Muscle of leg (tissue), 16 donors: ENCODE results near the gene SDCCAG8. TPM values are rescaled to one million over a fixed set of nuclear protein-coding genes. Genes with fewer than 3 reads are reported as not detected.
"Not testable (repeated sequence)": the region's sequence is repeated elsewhere in the genome, so short reads cannot be mapped to it uniquely, and the experiment has no call there.

Source experiments
- DNase-seq: peaks from one replicate; pipeline ENCODE4 v3.0.0; 2013
- H3K27ac ChIP-seq: one replicate; pipeline ENCODE4 v1.5.1; 2013; ENCODE audit warnings: mild to moderate bottlenecking, low read length, control low read depth
- H3K27me3 ChIP-seq: one replicate; pipeline ENCODE4 v1.6.1; 2013; ENCODE audit warnings: low read length; ENCODE audit not compliant: control insufficient read depth, insufficient read depth
- H3K36me3 ChIP-seq: one replicate; pipeline ENCODE4 v1.6.1; 2013; ENCODE audit warnings: low read length; ENCODE audit not compliant: control insufficient read depth, insufficient read depth
- H3K4me1 ChIP-seq: one replicate; pipeline ENCODE4 v1.6.1; 2013; ENCODE audit warnings: low read length; ENCODE audit not compliant: control insufficient read depth, insufficient read depth
- H3K4me3 ChIP-seq: one replicate; pipeline ENCODE4 v1.5.1; 2013; ENCODE audit warnings: low read length, control low read depth
- H3K9me3 ChIP-seq: replicated peaks from 2 replicates; pipeline ENCODE4 v1.6.1; 2013; ENCODE audit warnings: low read depth, low read length; ENCODE audit not compliant: control insufficient read depth
- WGBS: methylation state at CpG from one replicate; pipeline ENCODE4 v1.1.5; 2013; ENCODE audit warnings: missing lambda C conversion rate; ENCODE audit not compliant: insufficient coverage; 5-methylcytosine and 5-hydroxymethylcytosine counted together
- long read RNA-seq, 11 donors: transcript quantifications; one replicate each; lab custom pipeline, GENCODE V29; 2026
- polyA plus RNA-seq, 8 donors: library from polyadenylated mRNA; unstranded; fragments of 120-200 nt; gene quantifications; one replicate each; pipeline versions ENCODE4 v1.2.1 to v1.2.3, GENCODE V29; 2013; ENCODE audit warnings: inconsistent platforms in 1 of 8, low replicate concordance in 1 of 8; ENCODE audit not compliant: insufficient read length in 8 of 8, insufficient read depth in 1 of 8
- total RNA-seq: library from RNA; stranded (reverse); fragments of 120-200 nt; gene quantifications from one replicate; pipeline ENCODE4 v1.2.4, GENCODE V29; 2013

The SDCCAG8 gene
- total RNA-seq, result 29.9 TPM
- polyA plus RNA-seq, result 10 to 100 TPM; 19.1 to 29.7 (median 22.5) TPM
- long read RNA-seq, donor 1, result 0 reads
- long read RNA-seq, donor 2, result 0 reads
- long read RNA-seq, donor 3, partial matches to known transcripts, result 5 of 6 reads
- long read RNA-seq, donor 3, other reads (novel, unspliced or antisense), result 0 of 6 reads
- long read RNA-seq, donor 4, partial matches to known transcripts, result 0 of 1 reads
- long read RNA-seq, donor 4, other reads (novel, unspliced or antisense), result 0 of 1 reads
- long read RNA-seq, donor 5, partial matches to known transcripts, result 7 of 9 reads
- long read RNA-seq, donor 5, other reads (novel, unspliced or antisense), result 0 of 9 reads
- long read RNA-seq, donor 6, partial matches to known transcripts, result 0 of 4 reads
- long read RNA-seq, donor 6, other reads (novel, unspliced or antisense), result 0 of 4 reads
- long read RNA-seq, donor 7, result 0 reads
- long read RNA-seq, donor 8, result 0 reads
- long read RNA-seq, donor 9, partial matches to known transcripts, result 0 of 2 reads
- long read RNA-seq, donor 9, other reads (novel, unspliced or antisense), result 0 of 2 reads
- long read RNA-seq, donor 10, partial matches to known transcripts, result 0 of 1 reads
- long read RNA-seq, donor 10, other reads (novel, unspliced or antisense), result 0 of 1 reads
- long read RNA-seq, donor 11, partial matches to known transcripts, result 0 of 1 reads
- long read RNA-seq, donor 11, other reads (novel, unspliced or antisense), result 0 of 1 reads

GRCh38 chr1:243255791-243256512 is at the start of gene SDCCAG8:
TSS of gene SDCCAG8 (plus strand) at chr1:243256041. CDS start at chr1:243256174, 133 bp downstream.
- no peaks in the 10 kb centered on the region for H3K9me3 ChIP-seq
- no peaks in the 10 kb centered on the region for H3K27me3 ChIP-seq
- H3K36me3 ChIP-seq, result no peaks in the 10 kb centered on the region
- no peaks in the 10 kb centered on the region for H3K4me1 ChIP-seq
- peak; percentile 100 for DNase-seq
- peak within 1 kb of the TSS; percentile 80 for H3K4me3 ChIP-seq
- peak within 1 kb of the TSS; percentile 99 for H3K27ac ChIP-seq
- 0% methylated on average over 26 of the region's 32 CpGs for WGBS

- not testable (repeated sequence) for H3K36me3 ChIP-seq, H3K27me3 ChIP-seq, DNase-seq, H3K9me3 ChIP-seq, H3K4me1 ChIP-seq, H3K27ac ChIP-seq, H3K4me3 ChIP-seq
- no CpG with 5 or more reads among the region's 3 CpGs for WGBS
These were observed 43.9 kb upstream of the SDCCAG8 start for GRCh38 chr1:243211984-243212383.

GRCh38 chr1:243213045-243213787 is 42.6 kb upstream of the SDCCAG8 start:
- H3K36me3 ChIP-seq, result peaks cover 2% of the 10 kb centered on the region
- no peaks in the 10 kb centered on the region for H3K4me1 ChIP-seq
- H3K27me3 ChIP-seq, result no peaks in the 10 kb centered on the region
- H3K27ac ChIP-seq, result no peak overlapping the region
- no peak overlapping the region for H3K4me3 ChIP-seq
- WGBS, result 100% methylated on average over 1 of the region's 4 CpGs
- peak; percentile 28 for DNase-seq
- no peaks in the 10 kb centered on the region for H3K9me3 ChIP-seq

GRCh38 chr1:243215276-243215875 is 40.5 kb upstream of the SDCCAG8 start:
- not testable (repeated sequence) for H3K9me3 ChIP-seq, H3K4me3 ChIP-seq, DNase-seq, H3K4me1 ChIP-seq, H3K36me3 ChIP-seq, H3K27me3 ChIP-seq, H3K27ac ChIP-seq
- WGBS, result 100% methylated on average over 3 of the region's 12 CpGs

GRCh38 chr1:243216741-243217140 is 39.1 kb upstream of the SDCCAG8 start:
- WGBS, result no CpG with 5 or more reads among the region's 2 CpGs
- no peaks in the 10 kb centered on the region for H3K9me3 ChIP-seq
- H3K4me1 ChIP-seq, result no peaks in the 10 kb centered on the region
- H3K27me3 ChIP-seq, result no peaks in the 10 kb centered on the region
- DNase-seq, result no peak
- H3K27ac ChIP-seq, result no peak overlapping the region
- peaks cover 9% of the 10 kb centered on the region for H3K36me3 ChIP-seq
- no peak overlapping the region for H3K4me3 ChIP-seq

GRCh38 chr1:243217349-243217748 is 38.5 kb upstream of the SDCCAG8 start:
- no peaks in the 10 kb centered on the region for H3K4me1 ChIP-seq
- no peaks in the 10 kb centered on the region for H3K27me3 ChIP-seq
- peak; percentile 78 for DNase-seq
- no peak overlapping the region for H3K27ac ChIP-seq
- H3K4me3 ChIP-seq, result no peak overlapping the region
- WGBS, result no CpG with 5 or more reads among the region's 2 CpGs
- peaks cover 10% of the 10 kb centered on the region for H3K36me3 ChIP-seq
- H3K9me3 ChIP-seq, result no peaks in the 10 kb centered on the region

- no peak overlapping the region for H3K27ac ChIP-seq
- no peaks in the 10 kb centered on the region for H3K9me3 ChIP-seq
- no peaks in the 10 kb centered on the region for H3K27me3 ChIP-seq
- no peak overlapping the region for H3K4me3 ChIP-seq
- no peaks in the 10 kb centered on the region for H3K4me1 ChIP-seq
- no peak for DNase-seq
- H3K36me3 ChIP-seq, result peaks cover 11% of the 10 kb centered on the region
These were observed 37.8 kb upstream of the SDCCAG8 start for GRCh38 chr1:243218059-243218458.

GRCh38 chr1:243227622-243228021 is 28.2 kb upstream of the SDCCAG8 start:
- H3K4me3 ChIP-seq, result no peak overlapping the region
- peaks cover 13% of the 10 kb centered on the region for H3K36me3 ChIP-seq
- peaks cover 28% of the 10 kb centered on the region for H3K9me3 ChIP-seq
- WGBS, result 82% methylated on average over 1 of the region's 2 CpGs
- no peak overlapping the region for H3K27ac ChIP-seq
- no peaks in the 10 kb centered on the region for H3K4me1 ChIP-seq
- no peaks in the 10 kb centered on the region for H3K27me3 ChIP-seq
- no peak for DNase-seq

GRCh38 chr1:243229526-243229925 is 26.3 kb upstream of the SDCCAG8 start:
- H3K9me3 ChIP-seq, result peaks cover 30% of the 10 kb centered on the region
- no peak overlapping the region for H3K4me3 ChIP-seq
- WGBS, result no CpG with 5 or more reads among the region's 1 CpG
- no peak overlapping the region for H3K27ac ChIP-seq
- no peak for DNase-seq
- H3K27me3 ChIP-seq, result no peaks in the 10 kb centered on the region
- H3K4me1 ChIP-seq, result peaks cover 2% of the 10 kb centered on the region
- peaks cover 5% of the 10 kb centered on the region for H3K36me3 ChIP-seq
